GM18951 (cell line): Measurements from ENCODE around the gene KLHL22.
A peak's percentile ranks its signal among the peaks of the same experiment; 100 is the strongest.
"Not testable (repeated sequence)": the region's sequence is repeated elsewhere in the genome, so short reads cannot be mapped to it uniquely, and the experiment has no call there.

Experiments
- POLR2A ChIP-seq: IDR thresholded peaks from 4 replicates; pipeline ENCODE4 v1.6.1; 2011; ENCODE audit warnings: mild to moderate bottlenecking; ENCODE audit not compliant: insufficient read length, insufficient read depth; ENCODE audit errors: extremely low read depth
- in situ Hi-C: fragments of 300-500 bp; cut with MboI; formaldehyde crosslinking; loops from one replicate; pipeline ENCODE4 v1.12.0; 2022; ENCODE audit warnings: low sequenced_read_pairs, mixed read lengths, inconsistent platforms; ENCODE audit not compliant: unreplicated experiment

Gene KLHL22, protein sequence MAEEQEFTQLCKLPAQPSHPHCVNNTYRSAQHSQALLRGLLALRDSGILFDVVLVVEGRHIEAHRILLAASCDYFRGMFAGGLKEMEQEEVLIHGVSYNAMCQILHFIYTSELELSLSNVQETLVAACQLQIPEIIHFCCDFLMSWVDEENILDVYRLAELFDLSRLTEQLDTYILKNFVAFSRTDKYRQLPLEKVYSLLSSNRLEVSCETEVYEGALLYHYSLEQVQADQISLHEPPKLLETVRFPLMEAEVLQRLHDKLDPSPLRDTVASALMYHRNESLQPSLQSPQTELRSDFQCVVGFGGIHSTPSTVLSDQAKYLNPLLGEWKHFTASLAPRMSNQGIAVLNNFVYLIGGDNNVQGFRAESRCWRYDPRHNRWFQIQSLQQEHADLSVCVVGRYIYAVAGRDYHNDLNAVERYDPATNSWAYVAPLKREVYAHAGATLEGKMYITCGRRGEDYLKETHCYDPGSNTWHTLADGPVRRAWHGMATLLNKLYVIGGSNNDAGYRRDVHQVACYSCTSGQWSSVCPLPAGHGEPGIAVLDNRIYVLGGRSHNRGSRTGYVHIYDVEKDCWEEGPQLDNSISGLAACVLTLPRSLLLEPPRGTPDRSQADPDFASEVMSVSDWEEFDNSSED

DNA sequence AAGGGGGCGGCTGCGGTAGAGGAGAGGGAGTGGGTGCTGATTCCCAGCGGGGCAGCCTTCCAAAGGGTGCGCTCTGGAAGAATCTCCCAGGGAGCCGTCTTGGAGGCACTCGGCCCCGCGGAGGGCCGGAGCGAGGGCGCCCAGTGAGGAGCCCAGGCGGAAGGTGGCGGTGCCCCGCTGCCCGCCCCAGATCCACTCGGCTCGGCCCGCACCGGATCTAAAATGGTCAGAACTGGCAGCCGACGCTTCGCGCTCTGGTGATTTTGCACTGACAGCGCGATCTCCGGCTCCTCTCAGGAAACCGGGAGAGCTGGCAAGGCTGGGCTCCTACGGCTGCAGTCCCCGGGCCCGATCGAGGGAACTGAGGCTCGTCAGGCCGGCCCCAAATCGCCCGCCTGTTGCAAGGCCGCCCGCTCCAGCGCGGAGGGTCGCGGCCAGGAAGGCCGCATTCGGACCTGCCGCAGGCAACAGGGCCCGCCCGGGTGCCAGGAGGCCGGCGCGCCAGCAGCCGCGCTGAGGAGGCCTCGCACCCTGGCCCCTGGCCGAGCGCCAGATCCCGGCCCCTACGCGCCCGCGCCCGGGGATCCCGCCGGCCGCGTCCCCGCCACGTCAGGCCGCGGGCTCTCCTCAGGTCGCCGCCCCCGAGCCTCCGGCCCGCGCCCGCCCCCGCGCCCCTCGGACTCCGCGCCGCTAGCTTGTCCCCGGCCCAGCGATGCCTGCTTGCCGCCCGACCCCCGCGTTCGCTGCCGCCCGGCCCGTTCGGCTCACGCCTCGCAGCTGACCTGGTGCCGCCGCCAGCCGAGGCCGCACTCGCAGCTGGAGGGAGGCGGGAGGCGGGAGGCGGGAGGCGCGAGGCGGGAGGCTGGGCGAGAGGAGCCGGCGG, at the start of gene KLHL22:
Gene KLHL22 (minus strand): TSS at position 818 of the 883 bp plus-strand sequence. CDS start 6,584 bp downstream, outside the sequence.
- in situ Hi-C loops: no loop called here
- TF ChIP-seq POLR2A: peak; percentile 57

DNA sequence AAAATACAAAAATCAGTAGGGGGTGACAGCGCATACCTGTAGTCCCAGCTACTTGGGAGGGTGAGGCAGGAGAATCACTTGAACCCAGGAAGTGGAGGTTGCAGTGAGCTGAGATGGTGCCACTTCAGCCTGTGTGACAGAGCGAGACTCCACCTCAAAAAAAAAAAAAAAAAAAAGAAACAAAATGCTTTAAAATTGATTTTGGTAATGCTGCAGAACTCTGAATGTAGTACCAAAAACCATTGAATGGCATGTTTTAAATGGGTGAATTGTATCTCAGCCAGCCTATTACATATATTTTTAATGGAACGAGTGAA, 49.7 kb upstream of the KLHL22 start:
- in situ Hi-C loops: not testable (repeated sequence)

DNA sequence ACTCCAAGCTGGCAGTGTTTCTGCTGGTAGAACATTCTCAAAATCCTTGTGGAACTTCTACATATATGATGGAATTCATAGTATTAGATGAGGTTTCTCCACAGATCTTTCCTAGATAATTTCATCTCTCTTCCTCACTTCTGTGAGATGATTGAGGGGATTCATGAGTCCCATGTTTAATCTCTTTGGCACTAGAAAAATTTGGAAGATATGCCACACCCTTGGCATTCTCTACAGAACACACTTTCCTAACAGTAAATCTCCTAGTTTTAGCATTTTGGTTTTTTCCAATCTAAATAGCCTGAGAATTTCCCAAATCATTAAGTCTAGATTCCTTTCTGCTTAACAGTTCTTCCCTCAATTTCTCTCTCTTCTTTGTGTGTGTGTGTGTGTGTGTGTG, 47.1 kb upstream of the KLHL22 start:
- no peak for TF ChIP-seq POLR2A
- in situ Hi-C loops: no loop called here

DNA sequence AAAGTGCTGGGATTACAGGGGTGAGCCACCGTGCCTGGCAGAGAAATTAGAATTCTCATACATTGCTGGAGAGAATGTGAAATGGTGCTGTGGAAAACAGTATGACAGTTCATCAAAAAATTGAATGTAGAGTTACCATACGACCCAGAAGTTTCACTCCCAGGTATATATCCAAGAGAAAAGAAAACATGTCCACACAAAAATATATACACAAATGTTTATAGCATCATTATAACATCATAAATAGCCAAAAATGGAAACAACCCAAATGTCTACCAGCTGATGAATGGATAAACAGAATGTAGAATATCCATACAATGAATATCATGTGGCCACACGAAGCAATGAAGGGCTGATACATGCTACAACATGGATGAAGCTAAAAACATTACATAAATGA, 46.5 kb upstream of the KLHL22 start:
- TF ChIP-seq POLR2A: no peak
- in situ Hi-C loops: no loop called here

DNA sequence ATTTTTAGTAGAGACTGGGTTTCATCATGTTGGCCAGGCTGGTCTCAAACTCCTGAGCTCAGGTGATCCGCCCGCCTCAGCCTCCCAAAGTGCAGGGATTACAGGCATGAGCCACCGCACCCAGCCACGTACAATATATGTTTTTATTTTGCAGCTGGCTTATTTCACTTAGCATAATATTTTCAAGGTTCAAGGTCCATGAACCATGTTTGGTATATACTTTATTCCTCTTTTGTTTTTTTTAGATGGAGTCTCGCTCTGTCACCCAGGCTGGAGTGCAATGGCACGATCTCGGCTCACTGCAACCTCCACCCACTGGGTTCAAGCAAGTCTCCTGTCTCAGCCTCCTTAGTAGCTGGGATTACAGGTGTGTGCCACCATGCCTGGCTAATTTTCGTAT, 43.3 kb upstream of the KLHL22 start:
- in situ Hi-C loops: not testable (repeated sequence)

DNA sequence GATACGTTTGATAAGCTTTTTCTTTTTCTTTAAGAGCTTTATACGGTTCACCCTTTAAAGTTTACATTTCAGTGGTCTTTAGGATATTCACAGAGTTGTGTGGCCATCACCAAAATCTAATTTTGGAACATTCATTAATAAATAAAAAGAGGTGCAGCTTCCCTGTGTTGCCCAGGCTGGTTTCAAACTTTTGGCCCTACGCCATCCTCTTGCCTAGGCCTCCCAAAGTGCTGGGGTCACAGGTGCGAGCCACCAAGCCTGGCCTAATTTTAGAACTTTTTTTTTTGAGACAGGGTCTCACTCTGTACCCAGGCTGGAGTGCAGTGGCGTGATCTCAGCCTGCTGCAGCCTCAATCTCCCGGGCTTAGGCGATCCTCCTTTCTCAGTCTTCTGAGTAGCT, 42.4 kb upstream of the KLHL22 start:
- in situ Hi-C loops: no loop called here
- no peak for TF ChIP-seq POLR2A

DNA sequence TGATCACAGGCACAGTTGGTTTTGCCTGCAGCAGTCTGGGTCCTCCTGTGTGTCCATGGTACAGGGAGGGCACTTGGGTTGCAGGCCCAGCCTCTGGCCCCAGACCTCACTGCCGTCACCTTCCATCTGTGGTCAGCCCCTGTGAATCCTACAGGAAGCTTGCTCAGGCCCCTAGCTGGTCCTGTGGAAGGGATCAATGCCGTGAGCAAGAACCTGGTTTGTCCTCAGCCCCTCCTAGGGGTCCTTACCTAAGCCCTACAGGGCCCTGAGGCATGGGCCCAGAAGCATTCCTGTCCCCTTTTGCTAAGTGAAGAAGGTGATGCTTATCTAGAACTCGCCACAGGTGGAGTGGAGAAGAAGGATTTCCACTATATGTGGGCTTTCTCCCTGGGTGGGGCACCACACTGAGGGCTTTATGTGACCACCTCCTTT, 41.7 kb upstream of the KLHL22 start:
- TF ChIP-seq POLR2A: no peak
- in situ Hi-C loops: no loop called here

DNA sequence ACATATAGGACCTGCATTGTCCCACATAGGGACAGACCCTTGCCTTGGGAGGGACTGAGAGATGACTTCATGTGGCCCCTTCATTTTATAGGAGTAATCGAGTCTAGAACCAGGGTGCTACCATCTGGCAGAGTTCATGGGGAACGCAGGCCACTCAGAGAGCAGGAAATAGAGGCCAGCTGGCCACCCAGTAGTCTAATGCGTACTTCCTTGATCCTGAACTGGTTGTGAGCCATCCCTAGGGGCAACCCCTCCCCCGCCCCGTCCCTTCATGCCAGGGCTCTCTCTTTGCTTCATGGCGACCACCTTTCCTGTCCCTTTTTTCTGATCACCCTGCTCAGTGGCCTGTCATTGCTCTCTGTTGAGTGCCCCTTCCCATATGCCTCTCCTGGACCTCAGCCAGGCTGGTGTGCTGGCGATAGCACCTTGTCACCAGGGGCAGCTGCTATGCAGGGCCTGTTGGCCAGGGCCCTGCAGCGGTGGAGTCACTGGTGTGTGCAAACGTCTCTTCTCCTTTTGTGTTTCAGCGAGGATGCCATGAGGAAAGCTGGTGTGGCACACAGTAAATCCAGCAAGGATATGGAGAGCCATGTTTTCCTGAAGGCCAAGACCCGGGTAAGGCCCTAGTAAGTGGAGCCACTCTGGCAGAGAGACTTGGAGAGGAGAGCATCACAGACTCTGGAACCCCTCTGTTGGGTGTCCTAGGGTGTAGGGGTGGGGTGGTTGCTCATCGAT, 41.2 kb upstream of the KLHL22 start:
- in situ Hi-C loops: no loop called here
- TF ChIP-seq POLR2A: no peak

DNA sequence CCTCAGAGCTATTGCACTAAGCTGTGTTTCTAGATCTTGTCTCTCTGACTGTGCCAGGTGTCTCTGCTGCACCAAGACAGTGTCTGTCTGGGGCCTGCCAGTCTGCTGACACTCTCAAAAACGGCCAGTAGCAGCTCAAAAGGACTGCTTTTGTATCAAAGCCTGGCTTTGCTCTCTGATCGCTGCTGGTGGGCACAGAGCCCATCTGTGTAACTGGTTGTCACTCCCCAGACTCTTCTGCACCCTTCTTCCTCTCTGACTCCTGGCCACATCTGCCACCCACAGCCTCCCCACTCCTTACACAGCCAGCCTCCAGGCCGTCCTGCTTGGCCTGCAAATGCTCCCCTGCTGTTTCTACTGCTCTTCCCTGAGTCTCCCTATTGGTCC, 38.3 kb upstream of the KLHL22 start:
- TF ChIP-seq POLR2A: no peak
- in situ Hi-C loops: no loop called here

DNA sequence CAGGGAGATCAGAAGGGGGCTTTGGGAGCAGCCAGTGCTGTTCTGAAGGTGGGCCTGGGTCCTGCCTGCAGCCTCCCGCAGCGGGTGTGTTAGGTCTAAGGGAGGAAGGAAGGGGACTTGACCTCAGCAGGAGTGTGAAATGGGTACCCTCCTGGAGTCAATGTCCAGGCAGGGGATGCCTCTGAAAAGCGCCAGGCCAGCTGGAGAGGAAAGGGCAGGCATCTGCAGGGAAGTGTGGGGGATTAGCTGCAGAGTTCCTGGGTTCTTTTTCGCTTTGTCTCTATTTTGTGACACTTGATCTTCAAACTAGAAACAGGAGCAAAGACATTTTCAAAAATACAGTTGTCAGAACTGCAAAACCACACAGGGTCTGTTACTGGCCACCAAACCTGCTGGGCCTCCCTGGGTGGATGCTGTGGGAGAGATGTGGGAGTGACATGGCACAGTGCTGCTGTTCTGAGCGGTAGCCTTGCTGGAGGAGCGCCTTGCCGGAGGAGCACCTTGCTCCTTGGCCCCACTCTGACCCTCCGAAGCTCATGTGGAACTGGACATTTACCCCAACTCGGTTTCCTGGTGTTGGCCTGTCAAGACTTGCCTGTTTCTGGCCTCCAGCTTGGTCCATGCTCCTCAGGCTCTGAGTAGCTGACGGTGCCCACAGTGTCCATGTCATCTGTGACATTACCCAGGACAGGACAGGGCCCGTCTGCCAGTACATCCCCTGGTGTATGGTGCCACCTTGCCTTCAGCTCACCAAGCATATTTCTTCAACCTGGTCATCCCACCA, 37.7 kb upstream of the KLHL22 start:
- no peak for TF ChIP-seq POLR2A
- in situ Hi-C loops: no loop called here

DNA sequence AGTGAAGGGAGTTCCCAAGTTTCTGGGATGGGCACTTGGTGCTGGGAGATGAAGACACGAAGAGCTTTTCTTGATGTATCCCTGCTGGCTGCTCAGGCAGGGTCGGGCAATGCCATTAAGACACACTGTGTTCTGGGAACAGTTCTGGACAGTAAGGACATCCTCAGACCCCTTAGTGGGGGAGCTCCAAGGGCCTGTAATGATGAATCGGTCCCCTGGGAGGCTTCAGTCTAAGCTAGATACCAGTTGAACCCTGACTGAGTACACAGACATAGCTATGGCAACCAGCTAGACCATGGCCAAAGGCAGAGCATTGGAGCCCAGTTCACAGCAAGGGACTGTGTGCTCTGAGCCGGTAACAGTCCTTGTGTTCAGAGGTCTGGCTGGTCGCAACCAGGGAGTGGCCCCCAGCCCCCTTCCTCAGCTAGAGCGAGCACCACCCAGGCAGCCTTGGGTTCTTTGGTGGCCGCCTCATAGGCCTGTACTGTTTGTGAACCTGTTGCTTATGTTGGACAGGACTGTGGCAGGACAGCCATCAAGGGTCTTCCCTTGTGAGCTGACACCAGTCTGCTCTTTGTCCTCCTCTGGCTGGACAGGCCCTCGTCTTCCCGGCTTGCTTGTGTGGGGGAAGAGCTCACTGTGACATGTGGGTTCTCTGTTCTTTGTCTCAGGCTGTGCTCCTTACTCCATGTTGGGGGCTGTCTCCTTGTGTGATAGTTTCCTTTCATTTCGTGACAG, 36.8 kb upstream of the KLHL22 start:
- no peak for TF ChIP-seq POLR2A
- in situ Hi-C loops: no loop called here
